Loucy (cell line): ENCODE results near the gene BRMS1.

ENCODE experiments used
- EZH2phosphoT487 ChIP-seq: fragments of 200-600 bp; IDR thresholded peaks from 2 replicates; pipeline ENCODE4 v1.6.1; 2018; ENCODE audit warnings: antibody characterized with exemption, mild to moderate bottlenecking, moderate library complexity, borderline replicate concordance
- TF ChIP-seq, protein P1 (sequence below): fragments of 200-600 bp; sonication (generic); conservative IDR thresholded peaks from 2 replicates; pipeline ENCODE4 v1.5.1; 2014; ENCODE audit warnings: mild to moderate bottlenecking, antibody characterized with exemption, low read length

DNA sequence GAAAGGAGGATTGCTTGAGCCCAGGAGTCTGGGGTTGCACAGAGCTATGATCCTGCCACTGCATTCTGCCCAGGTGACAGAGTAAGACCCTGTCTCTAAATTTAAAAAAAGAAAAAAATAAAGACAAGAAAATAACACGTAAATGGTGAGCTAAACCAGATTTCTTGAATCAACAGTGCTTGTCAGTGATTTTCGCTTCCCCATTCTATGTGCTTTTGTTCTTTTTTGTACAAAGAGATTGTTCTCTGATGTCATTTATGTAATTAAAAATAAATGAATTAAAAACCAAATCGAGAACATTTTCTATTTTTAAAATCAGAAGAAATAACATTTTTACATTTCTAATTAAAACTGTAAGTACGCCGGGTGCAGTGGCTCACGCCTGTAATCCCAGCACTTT, 46.4 kb upstream of the BRMS1 start:
- TF ChIP-seq, protein P1, sequence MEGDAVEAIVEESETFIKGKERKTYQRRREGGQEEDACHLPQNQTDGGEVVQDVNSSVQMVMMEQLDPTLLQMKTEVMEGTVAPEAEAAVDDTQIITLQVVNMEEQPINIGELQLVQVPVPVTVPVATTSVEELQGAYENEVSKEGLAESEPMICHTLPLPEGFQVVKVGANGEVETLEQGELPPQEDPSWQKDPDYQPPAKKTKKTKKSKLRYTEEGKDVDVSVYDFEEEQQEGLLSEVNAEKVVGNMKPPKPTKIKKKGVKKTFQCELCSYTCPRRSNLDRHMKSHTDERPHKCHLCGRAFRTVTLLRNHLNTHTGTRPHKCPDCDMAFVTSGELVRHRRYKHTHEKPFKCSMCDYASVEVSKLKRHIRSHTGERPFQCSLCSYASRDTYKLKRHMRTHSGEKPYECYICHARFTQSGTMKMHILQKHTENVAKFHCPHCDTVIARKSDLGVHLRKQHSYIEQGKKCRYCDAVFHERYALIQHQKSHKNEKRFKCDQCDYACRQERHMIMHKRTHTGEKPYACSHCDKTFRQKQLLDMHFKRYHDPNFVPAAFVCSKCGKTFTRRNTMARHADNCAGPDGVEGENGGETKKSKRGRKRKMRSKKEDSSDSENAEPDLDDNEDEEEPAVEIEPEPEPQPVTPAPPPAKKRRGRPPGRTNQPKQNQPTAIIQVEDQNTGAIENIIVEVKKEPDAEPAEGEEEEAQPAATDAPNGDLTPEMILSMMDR: no peak
- TF ChIP-seq EZH2phosphoT487: no peak
